HepG2 (cell line): ENCODE results near the gene FLAD1. TPM values are rescaled to one million over a fixed set of nuclear protein-coding genes. Genes with fewer than 3 reads are reported as not detected.

Experiments
- ATF2 ChIP-seq: sonication (generic); formaldehyde crosslinking; IDR thresholded peaks from 2 replicates; pipeline ENCODE4 v1.4.0; 2020; ENCODE audit warnings: missing genetic modification reagents
- DNMT1 ChIP-seq: sonication (generic); formaldehyde crosslinking; IDR thresholded peaks from 2 replicates; pipeline ENCODE4 v1.5.1; 2020; ENCODE audit warnings: mild to moderate bottlenecking, missing genetic modification reagents
- HMGXB4 ChIP-seq, 2 experiments: sonication (generic) in 1 of 2; formaldehyde crosslinking in 1 of 2; IDR thresholded peaks; 2 replicates each; pipeline versions ENCODE4 v1.4.0 to v1.6.1; 2018 to 2020; ENCODE audit warnings: missing genetic modification reagents in 2 of 2, borderline replicate concordance in 1 of 2, low read depth in 1 of 2, mild to moderate bottlenecking in 1 of 2, missing biosample characterization in 1 of 2
- HOMEZ ChIP-seq: IDR thresholded peaks from 2 replicates; pipeline ENCODE4 v1.6.1; 2016; ENCODE audit warnings: low read depth
- LBX2 ChIP-seq: sonication (generic); formaldehyde crosslinking; IDR thresholded peaks from 2 replicates; pipeline ENCODE4 v1.5.0; 2020; ENCODE audit warnings: missing genetic modification reagents, mild to moderate bottlenecking, borderline replicate concordance
- MNT ChIP-seq: fragments of 450-650 bp; IDR thresholded peaks from 2 replicates; pipeline ENCODE4 v1.6.1; 2016
- NBN ChIP-seq: fragments of 450-650 bp; conservative IDR thresholded peaks from 2 replicates; pipeline ENCODE4 v1.6.1; 2017
- NFYB ChIP-seq: sonication (generic); formaldehyde crosslinking; IDR thresholded peaks from 2 replicates; pipeline ENCODE4 v1.4.0; 2020; ENCODE audit warnings: missing genetic modification reagents
- NR1H2 ChIP-seq: sonication (generic); formaldehyde crosslinking; IDR thresholded peaks from 2 replicates; pipeline ENCODE4 v1.8.1; 2022; ENCODE audit warnings: low read depth, missing genetic modification reagents, borderline replicate concordance
- PTBP1 ChIP-seq: fragments of 200-400 bp; formaldehyde crosslinking; IDR thresholded peaks from 2 replicates; pipeline ENCODE4 v1.6.1; 2018; ENCODE audit warnings: low read length, low read depth; ENCODE audit not compliant: poor library complexity, severe bottlenecking
- REST ChIP-seq, 2 experiments: IDR thresholded peaks; 2 replicates each; pipeline ENCODE4 v1.6.1; 2011 to 2012; ENCODE audit warnings: low read length in 2 of 2, borderline replicate concordance in 1 of 2, low read depth in 1 of 2, mild to moderate bottlenecking in 1 of 2, moderate library complexity in 1 of 2
- ZNF205 ChIP-seq: IDR thresholded peaks from 2 replicates; pipeline ENCODE4 v1.6.1; 2018; ENCODE audit warnings: missing biosample characterization, missing genetic modification reagents
- ZNF232 ChIP-seq: sonication (generic); formaldehyde crosslinking; IDR thresholded peaks from 2 replicates; pipeline ENCODE4 v1.4.0; 2020; ENCODE audit warnings: missing genetic modification reagents, borderline replicate concordance
- ZNF414 ChIP-seq: sonication (generic); formaldehyde crosslinking; IDR thresholded peaks from 2 replicates; pipeline ENCODE4 v1.5.0; 2020; ENCODE audit warnings: missing genetic modification reagents
- ZSCAN25 ChIP-seq: sonication (generic); formaldehyde crosslinking; IDR thresholded peaks from 2 replicates; pipeline ENCODE4 v1.8.0; 2022; ENCODE audit warnings: mild to moderate bottlenecking, missing genetic modification reagents
- polyA plus RNA-seq, 8 experiments: library from polyadenylated mRNA; depleted of rRNA in 3 of 8; stranded (reverse) in 7 of 8; unstranded in 1 of 8; fragments of >200 nt; fragmentation: Illumina TruSeq in 4 of 8; extraction: Trizol in 4 of 8; gene quantifications; 2 replicates each; pipeline versions ENCODE4 v1.2.1 to v1.2.3, GENCODE V29; 2011 to 2016; ENCODE audit warnings: low read depth in 4 of 8, missing spikeins in 1 of 8, mixed read lengths in 1 of 8; ENCODE audit not compliant: insufficient read depth in 1 of 8
- total RNA-seq, 5 experiments: library from RNA; depleted of rRNA; stranded (reverse); fragments of >200 nt; fragmentation: Illumina TruSeq; extraction: Trizol; gene quantifications; 2 replicates each; pipeline ENCODE4 v1.2.3, GENCODE V29; 2016; ENCODE audit warnings: low read depth in 1 of 5

The FLAD1 gene
- total and polyA plus RNA-seq, 2 of the 13 experiments (the other 11 are each of a cell fraction or from before 2014, with no cell fraction given), result 25.9 to 32.8 TPM

- TF ChIP-seq DNMT1 (CRISPR knock-in tag), result no peak
- no peak for TF ChIP-seq NR1H2 (CRISPR knock-in tag)
- TF ChIP-seq PTBP1, result no peak
- no peak for TF ChIP-seq HOMEZ (CRISPR knock-in tag)
- TF ChIP-seq ATF2 (CRISPR knock-in tag), result no peak
- peak in 1 of 2 experiments; percentile 0; a peak in 1 of 4 replicates for TF ChIP-seq HMGXB4 (CRISPR knock-in tag; IDR thresholded peaks at IDR 0.05; ENCODE audit: borderline replicate concordance in 1 of 2, low read depth in 1 of 2)
- no peak for TF ChIP-seq NBN
- TF ChIP-seq ZNF232 (CRISPR knock-in tag), result no peak
- no peak for TF ChIP-seq ZSCAN25 (CRISPR knock-in tag)
- no peak for TF ChIP-seq MNT
- TF ChIP-seq LBX2, result no peak
- no peak for TF ChIP-seq NFYB (CRISPR knock-in tag)
- TF ChIP-seq ZNF414 (CRISPR knock-in tag), result no peak
- TF ChIP-seq ZNF205 (CRISPR knock-in tag), result no peak
- no peak for TF ChIP-seq REST (IDR thresholded peaks at IDR 0.05; ENCODE audit: borderline replicate concordance in 1 of 2, low read depth in 1 of 2, low read length in 2 of 2)
These were observed 45.8 kb upstream of the FLAD1 start (continued) for GRCh38 chr1:154937085-154937987.
